Neuronal stem cell (in vitro differentiated cells): Measurements from ENCODE around the gene TBC1D10B.

Experiments used
- DNase-seq: peaks from one replicate; pipeline ENCODE4 v3.0.0-alpha.2; 2013; ENCODE audit warnings: low spot score
- H2AFZ ChIP-seq: one replicate; pipeline ENCODE4 v1.6.1; 2013; ENCODE audit warnings: mild to moderate bottlenecking, low read length, inconsistent platforms
- H2AK5ac ChIP-seq: 2 replicates; pipeline ENCODE4 v1.6.1; 2013; ENCODE audit warnings: low read depth, mild to moderate bottlenecking, inconsistent platforms, low read length, moderate library complexity, mixed read lengths
- H2BK120ac ChIP-seq: 2 replicates; pipeline ENCODE4 v1.6.1; 2013; ENCODE audit warnings: low read depth, mild to moderate bottlenecking, inconsistent platforms, low read length, moderate library complexity, mixed read lengths
- H2BK12ac ChIP-seq: one replicate; pipeline ENCODE4 v1.6.1; 2013; ENCODE audit warnings: low read length, inconsistent platforms
- H2BK15ac ChIP-seq: 2 replicates; pipeline ENCODE4 v1.6.1; 2013; ENCODE audit warnings: mild to moderate bottlenecking, low read length, inconsistent platforms, mixed read lengths
- H2BK5ac ChIP-seq: one replicate; pipeline ENCODE4 v1.6.1; 2013; ENCODE audit warnings: inconsistent platforms, mild to moderate bottlenecking, low read length, moderate library complexity
- H3K14ac ChIP-seq: one replicate; pipeline ENCODE4 v1.6.1; 2013; ENCODE audit warnings: low read length, inconsistent platforms
- H3K18ac ChIP-seq: 2 replicates; pipeline ENCODE4 v1.6.1; 2013; ENCODE audit warnings: low read length, inconsistent platforms
- H3K23ac ChIP-seq: 2 replicates; pipeline ENCODE4 v1.6.1; 2013; ENCODE audit warnings: low read depth, mild to moderate bottlenecking, mixed read lengths, low read length, inconsistent platforms; ENCODE audit not compliant: poor library complexity
- H3K27ac ChIP-seq: replicated peaks from 3 replicates; pipeline ENCODE4 v1.5.1; 2013; ENCODE audit warnings: low read length, inconsistent platforms
- H3K27me3 ChIP-seq, 3 experiments: 2 replicates each; pipeline ENCODE4 v1.6.1; 2013; ENCODE audit warnings: low read length in 3 of 3, mild to moderate bottlenecking in 2 of 3, inconsistent platforms in 1 of 3, low read depth in 1 of 3, mixed read lengths in 1 of 3, moderate library complexity in 1 of 3; ENCODE audit not compliant: control insufficient read depth in 3 of 3, insufficient read depth in 3 of 3
- H3K36me3 ChIP-seq, 2 donors: replicated peaks in 1 of 2; 2 replicates each; pipeline ENCODE4 v1.6.1; 2013; ENCODE audit warnings: low read length in 2 of 2; ENCODE audit not compliant: control insufficient read depth in 2 of 2, insufficient read depth in 2 of 2
- H3K4ac ChIP-seq: 2 replicates; pipeline ENCODE4 v1.6.1; 2013; ENCODE audit warnings: inconsistent platforms, mild to moderate bottlenecking, low read length, moderate library complexity
- H3K4me1 ChIP-seq, 2 donors: 1 replicate in 1 of 2; 2 replicates in 1 of 2; pipeline ENCODE4 v1.6.1; 2013; ENCODE audit warnings: low read length in 2 of 2, low read depth in 1 of 2; ENCODE audit not compliant: control insufficient read depth in 2 of 2, insufficient read depth in 1 of 2
- H3K4me2 ChIP-seq: one replicate; pipeline ENCODE4 v1.6.1; 2013; ENCODE audit warnings: mild to moderate bottlenecking, low read length, inconsistent platforms; ENCODE audit not compliant: insufficient read depth, poor library complexity, severe bottlenecking
- H3K4me3 ChIP-seq, 2 donors: 2 replicates each; pipeline ENCODE4 v1.5.1; 2013; ENCODE audit warnings: low read length in 2 of 2, mild to moderate bottlenecking in 2 of 2, inconsistent platforms in 1 of 2, moderate library complexity in 1 of 2
- H3K79me1 ChIP-seq: one replicate; pipeline ENCODE4 v1.6.1; 2013; ENCODE audit warnings: low read depth, mild to moderate bottlenecking, inconsistent platforms, low read length, moderate library complexity
- H3K9ac ChIP-seq: one replicate; pipeline ENCODE4 v1.6.1; 2013; ENCODE audit warnings: mild to moderate bottlenecking, low read depth, low read length, inconsistent platforms; ENCODE audit not compliant: poor library complexity
- H3K9me3 ChIP-seq, 2 donors: replicated peaks in 1 of 2; 2 replicates each; pipeline versions ENCODE3 to v1.6.1; 2013; ENCODE audit warnings: low read length in 2 of 2, mild to moderate bottlenecking in 2 of 2, inconsistent platforms in 1 of 2, low read depth in 1 of 2, mixed read lengths in 1 of 2, moderate library complexity in 1 of 2; ENCODE audit not compliant: control insufficient read depth in 2 of 2, insufficient read depth in 1 of 2
- H4K8ac ChIP-seq: one replicate; pipeline ENCODE4 v1.6.1; 2013; ENCODE audit warnings: low read depth, mild to moderate bottlenecking, inconsistent platforms, low read length, moderate library complexity
- H4K91ac ChIP-seq: one replicate; pipeline ENCODE4 v1.6.1; 2013; ENCODE audit warnings: low read length, low read depth, mild to moderate bottlenecking, inconsistent platforms; ENCODE audit not compliant: poor library complexity
- WGBS, 2 donors: extraction: QIAGEN DNeasy Blood & Tissue Kit; methylation state at CpG; one replicate each; pipeline ENCODE4 v1.1.7; 2013; ENCODE audit warnings: missing lambda C conversion rate in 2 of 2, mixed read lengths in 1 of 2; ENCODE audit not compliant: insufficient read length in 2 of 2, insufficient replicate concordance in 1 of 2; ENCODE audit errors: extremely low coverage in 2 of 2; 5-methylcytosine and 5-hydroxymethylcytosine counted together

TBC1D10B gene

DNA sequence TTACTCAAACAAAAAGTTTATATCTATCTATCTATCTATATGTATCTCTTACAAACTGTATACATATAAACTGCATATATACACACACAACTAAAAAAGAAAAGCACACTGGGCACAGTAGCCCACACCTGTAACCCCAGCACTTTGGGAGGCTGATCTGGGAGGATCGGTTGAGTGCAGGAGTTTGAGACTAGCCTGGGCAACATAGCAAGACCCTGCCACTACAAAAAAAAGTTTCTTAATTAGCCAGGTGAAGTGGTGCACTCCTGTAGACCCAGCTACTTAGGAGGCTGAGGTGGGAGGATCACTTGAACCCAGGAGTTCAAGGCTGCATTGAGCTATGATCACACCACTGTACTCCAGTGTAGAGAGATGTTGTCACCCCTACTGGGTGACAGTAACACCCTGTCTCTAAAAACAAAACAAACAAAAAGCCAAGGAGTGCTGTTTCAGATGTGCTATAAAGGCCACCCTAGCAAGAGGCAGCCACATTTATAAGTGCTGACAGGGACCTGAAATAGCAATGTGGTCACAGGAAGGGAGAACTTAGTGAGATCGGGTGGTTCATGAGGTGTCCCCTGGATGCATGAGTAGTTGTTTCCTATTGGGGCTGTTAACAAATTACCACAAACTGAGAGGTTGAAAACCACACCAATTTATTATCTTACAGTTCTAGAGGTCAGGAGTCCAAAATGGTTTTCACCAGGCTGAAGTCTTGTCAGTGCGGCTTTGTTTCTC lies 20.0 kb downstream of the TBC1D10B start:
- peaks cover 4 to 5% of the 10 kb centered on the region in 2 donors for H3K4me1 ChIP-seq
- H2BK12ac ChIP-seq, result no peak overlapping the region
- peaks cover 35 to 41% of the 10 kb centered on the region in 2 donors for H3K36me3 ChIP-seq
- H3K9me3 ChIP-seq, result no peaks in the 10 kb centered on the region
- H3K79me1 ChIP-seq, result peaks cover 14% of the 10 kb centered on the region
- no peak overlapping the region for H2BK15ac ChIP-seq
- H2BK120ac ChIP-seq, result no peak overlapping the region
- no peak overlapping the region for H2BK5ac ChIP-seq
- H4K8ac ChIP-seq, result peak overlapping the region; percentile 3
- H3K4ac ChIP-seq, result no peak overlapping the region
- DNase-seq, result no peak
- no peak overlapping the region for H2AFZ ChIP-seq
- no peak overlapping the region for H3K18ac ChIP-seq
- no CpG with 5 or more reads among the region's 3 CpGs for WGBS, 2 donors
- H3K27ac ChIP-seq, result no peak overlapping the region
- H2AK5ac ChIP-seq, result no peak overlapping the region
- H3K14ac ChIP-seq, result no peak overlapping the region
- H4K91ac ChIP-seq, result no peak overlapping the region
- H3K4me2 ChIP-seq, result no peak overlapping the region
- H3K9ac ChIP-seq, result no peak overlapping the region
- no peak overlapping the region for H3K23ac ChIP-seq
- no peaks in the 10 kb centered on the region for H3K27me3 ChIP-seq
- no peak overlapping the region for H3K4me3 ChIP-seq

GRCh38 chr16:30349675-30350074 lies 20.6 kb downstream of the TBC1D10B start:
- H3K23ac ChIP-seq, result no peak overlapping the region
- WGBS, 2 donors, result no CpG with 5 or more reads among the region's 3 CpGs
- H3K18ac ChIP-seq, result no peak overlapping the region

GRCh38 chr16:30348929-30349328 lies 21.4 kb downstream of the TBC1D10B start:
- Histone ChIP-seq H3K23ac (no peak overlapping the region), H3K27ac (no peak overlapping the region), H3K9me3 (no peaks in the 10 kb centered on the region), H3K14ac (no peak overlapping the region), H3K4me3 (no peak overlapping the region), H3K27me3 (no peaks in the 10 kb centered on the region), H2BK12ac (no peak overlapping the region), H3K79me1 (peaks cover 9% of the 10 kb centered on the region), H3K18ac (no peak overlapping the region), H3K4me2 (no peak overlapping the region), H4K8ac (no peak overlapping the region), H2AK5ac (no peak overlapping the region), H2BK120ac (no peak overlapping the region), H2BK15ac (no peak overlapping the region), H3K9ac (no peak overlapping the region), H3K4ac (no peak overlapping the region), H2AFZ (no peak overlapping the region), H3K36me3 (peaks cover 35 to 40% of the 10 kb centered on the region in 2 donors), H2BK5ac (no peak overlapping the region), H3K4me1 (no peaks in the 10 kb centered on the region), H4K91ac (no peak overlapping the region)
- WGBS, 2 donors, result no CpG with 5 or more reads among the region's 7 CpGs
- no peak for DNase-seq

More at GRCh38 chr16:30349675-30350074, 20.6 kb downstream of the TBC1D10B start:
- Histone ChIP-seq H3K4me3 (no peak overlapping the region), H3K27me3 (no peaks in the 10 kb centered on the region), H3K4ac (no peak overlapping the region), H2BK12ac (no peak overlapping the region), H3K14ac (no peak overlapping the region), H3K9me3 (no peaks in the 10 kb centered on the region), H3K27ac (no peak overlapping the region), H3K9ac (no peak overlapping the region), H3K79me1 (peaks cover 12% of the 10 kb centered on the region), H2AK5ac (no peak overlapping the region), H2BK15ac (no peak overlapping the region), H2AFZ (no peak overlapping the region), H3K36me3 (peaks cover 35 to 41% of the 10 kb centered on the region in 2 donors), H2BK5ac (no peak overlapping the region), H3K4me1 (peaks cover 4 to 5% of the 10 kb centered on the region in 2 donors), H4K91ac (no peak overlapping the region), H3K4me2 (no peak overlapping the region), H2BK120ac (no peak overlapping the region), H4K8ac (no peak overlapping the region)
- no peak for DNase-seq

- Histone ChIP-seq H3K79me1 (peaks cover 5% of the 10 kb centered on the region), H3K23ac (no peak overlapping the region), H3K9ac (no peak overlapping the region), H3K36me3 (peaks cover 28 to 32% of the 10 kb centered on the region in 2 donors), H2BK5ac (no peak overlapping the region), H3K14ac (no peak overlapping the region), H2BK12ac (no peak overlapping the region), H3K27me3 (no peaks in the 10 kb centered on the region), H3K4ac (no peak overlapping the region), H2BK120ac (no peak overlapping the region), H3K4me3 (no peak overlapping the region), H2AFZ (no peak overlapping the region), H4K8ac (no peak overlapping the region), H3K18ac (no peak overlapping the region), H3K9me3 (no peaks in the 10 kb centered on the region), H2AK5ac (no peak overlapping the region), H3K4me2 (no peak overlapping the region), H2BK15ac (no peak overlapping the region), H4K91ac (no peak overlapping the region), H3K27ac (no peak overlapping the region), H3K4me1 (no peaks in the 10 kb centered on the region)
- no peak for DNase-seq
- no CpG with 5 or more reads among the region's 8 CpGs for WGBS, 2 donors
Observed at GRCh38 chr16:30348113-30348512, 22.2 kb downstream of the TBC1D10B start.
